ENCODE data around the gene MOGAT1. TPM values are rescaled to one million over a fixed set of nuclear protein-coding genes. Genes with fewer than 3 reads are reported as not detected.

Gene MOGAT1
- total and polyA plus RNA-seq, 2 of the 13 experiments (the other 11 are each of a cell fraction or from before 2014, with no cell fraction given): 0.98 to 4.3 TPM

DNA sequence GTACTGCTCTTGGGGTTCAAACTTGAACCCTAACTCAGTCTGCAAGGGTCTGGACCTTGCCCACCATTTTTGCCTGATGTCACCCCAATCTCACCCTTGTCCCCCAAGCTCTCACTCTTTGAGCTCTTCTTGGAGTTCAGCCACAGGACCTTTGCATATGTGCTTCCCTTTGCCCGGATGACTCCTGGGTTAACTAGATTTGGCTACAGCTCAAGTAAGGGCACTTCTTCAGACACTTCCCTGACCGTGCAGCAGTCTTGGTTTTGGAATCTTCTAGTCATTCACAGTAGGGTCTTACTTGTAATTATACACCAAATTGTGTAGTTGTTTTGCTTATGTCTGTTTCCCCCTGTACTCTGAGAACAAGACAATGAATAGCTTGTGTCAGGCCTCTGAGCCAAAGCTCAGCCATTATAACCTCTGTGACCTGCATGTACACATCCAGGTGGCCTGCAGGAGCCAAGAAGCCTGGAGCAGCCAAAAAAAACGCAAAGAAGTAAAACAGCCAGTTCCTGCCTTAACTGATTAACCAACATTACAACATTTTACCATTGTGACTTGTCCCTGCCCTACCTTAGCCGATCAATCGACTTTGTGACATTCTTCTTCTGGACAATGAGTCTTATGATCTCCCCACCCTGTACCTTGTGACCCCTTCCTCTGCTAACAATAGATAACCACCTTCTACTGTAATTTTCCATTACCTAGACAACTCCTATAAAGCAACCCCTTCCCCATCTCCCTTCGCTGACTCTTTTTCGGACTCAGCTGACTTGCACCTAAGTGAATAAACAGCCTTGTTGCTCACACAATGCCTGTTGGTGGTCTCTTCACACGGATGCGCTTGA lies 1.0 kb upstream of the MOGAT1 start (continued):
- no peak for TF ChIP-seq HES4 (CRISPR knock-in tag; IDR thresholded peaks at IDR 0.05; ENCODE audit: borderline replicate concordance)
- no peak for TF ChIP-seq SKI (IDR thresholded peaks at IDR 0.05; ENCODE audit: partially characterized antibody)
- no peak for TF ChIP-seq ZNF205 (CRISPR knock-in tag; IDR thresholded peaks at IDR 0.05)
- no peak for TF ChIP-seq WIZ (CRISPR knock-in tag; IDR thresholded peaks at IDR 0.05)
- TF ChIP-seq TARDBP (CRISPR knock-in tag; IDR thresholded peaks at IDR 0.05): no peak
- no peak for TF ChIP-seq ZNF382 (CRISPR knock-in tag; IDR thresholded peaks at IDR 0.05; ENCODE audit: borderline replicate concordance)
- TF ChIP-seq MAF1 (CRISPR knock-in tag; IDR thresholded peaks at IDR 0.05; ENCODE audit: borderline replicate concordance): no peak
- no peak for TF ChIP-seq NBN (conservative IDR thresholded peaks at IDR 0.05)
- no peak; the same call in 1 of the 2 replicates for TF ChIP-seq ATF7-NPFF (CRISPR knock-in tag; IDR thresholded peaks at IDR 0.05; ENCODE audit: low read depth)
- TF ChIP-seq ARNT (IDR thresholded peaks at IDR 0.05): no peak
- peak; percentile 22; the same call in 1 of the 2 replicates for TF ChIP-seq ZMYM4 (CRISPR knock-in tag; IDR thresholded peaks at IDR 0.05)
- peak; percentile 46 for TF ChIP-seq GATAD1 (CRISPR knock-in tag; IDR thresholded peaks at IDR 0.05)
- TF ChIP-seq TCF7 (IDR thresholded peaks at IDR 0.05; ENCODE audit: low read depth): peak; percentile 16; the same call in 1 of the 2 replicates
- TF ChIP-seq SALL1 (CRISPR knock-in tag; IDR thresholded peaks at IDR 0.05): peak; percentile 37; the same call in 1 of the 2 replicates
- TF ChIP-seq HOXA5 (CRISPR knock-in tag; IDR thresholded peaks at IDR 0.05): no peak
- no peak for TF ChIP-seq IRF2 (CRISPR knock-in tag; IDR thresholded peaks at IDR 0.05)
- TF ChIP-seq, protein P1, sequence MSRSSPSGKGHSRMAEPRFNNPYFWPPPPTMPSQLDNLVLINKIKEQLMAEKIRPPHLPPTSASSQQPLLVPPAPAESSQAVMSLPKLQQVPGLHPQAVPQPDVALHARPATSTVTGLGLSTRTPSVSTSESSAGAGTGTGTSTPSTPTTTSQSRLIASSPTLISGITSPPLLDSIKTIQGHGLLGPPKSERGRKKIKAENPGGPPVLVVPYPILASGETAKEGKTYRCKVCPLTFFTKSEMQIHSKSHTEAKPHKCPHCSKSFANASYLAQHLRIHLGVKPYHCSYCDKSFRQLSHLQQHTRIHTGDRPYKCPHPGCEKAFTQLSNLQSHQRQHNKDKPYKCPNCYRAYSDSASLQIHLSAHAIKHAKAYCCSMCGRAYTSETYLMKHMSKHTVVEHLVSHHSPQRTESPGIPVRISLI (CRISPR knock-in tag; IDR thresholded peaks at IDR 0.05; ENCODE audit: borderline replicate concordance): peak; percentile 90; the same call in 1 of the 2 replicates
- TF ChIP-seq ZFP90 (CRISPR knock-in tag; IDR thresholded peaks at IDR 0.05; ENCODE audit: borderline replicate concordance): no peak; the same call in 1 of the 2 replicates
- peak; percentile 35 for TF ChIP-seq ZSCAN25 (CRISPR knock-in tag; IDR thresholded peaks at IDR 0.05)
- TF ChIP-seq ATF1 (CRISPR knock-in tag; IDR thresholded peaks at IDR 0.05): 0 out of 2 replicates have a peak, but pooled peaks have one; percentile 48
- TF ChIP-seq ISL2 (CRISPR knock-in tag; IDR thresholded peaks at IDR 0.05): peak; percentile 76
- TF ChIP-seq SMARCE1 (IDR thresholded peaks at IDR 0.05; ENCODE audit: borderline replicate concordance): no peak
- no peak for TF ChIP-seq IKZF1 (IDR thresholded peaks at IDR 0.05)
- peak; percentile 59 for TF ChIP-seq PPARG (CRISPR knock-in tag; conservative IDR thresholded peaks at IDR 0.05)

Data from HepG2 (cell line).